SK-N-MC (cell line): ENCODE data around the gene SLC33A1.
A peak's percentile ranks its signal among the peaks of the same experiment; 100 is the strongest.

Source experiments
- DNase-seq: peaks from one replicate; pipeline ENCODE4 v3.0.0-alpha.2; 2011; ENCODE audit warnings: low read depth, low spot score
- H3K27ac ChIP-seq: fragments of 200-600 bp; sonication (generic); 2 replicates; pipeline ENCODE4 v1.5.1; 2016; ENCODE audit warnings: mixed run types
- H3K36me3 ChIP-seq: fragments of 200-600 bp; sonication (generic); 2 replicates; pipeline ENCODE4 v1.6.1; 2017; ENCODE audit warnings: antibody characterized with exemption, low read length, mixed read lengths; ENCODE audit not compliant: insufficient read depth
- H3K4me3 ChIP-seq: fragments of 200-600 bp; sonication (generic); 2 replicates; pipeline ENCODE4 v1.5.1; 2016
- H3K9ac ChIP-seq: fragments of 200-600 bp; sonication (generic); 2 replicates; pipeline ENCODE4 v1.8.0; 2017; ENCODE audit warnings: mixed run types, mixed read lengths; ENCODE audit not compliant: insufficient read length
- H3K9me3 ChIP-seq: fragments of 200-600 bp; sonication (generic); 2 replicates; pipeline ENCODE4 v1.6.1; 2017; ENCODE audit warnings: low read depth, mild to moderate bottlenecking, antibody characterized with exemption, low read length, moderate library complexity, mixed read lengths
- EZH2 ChIP-seq: fragments of 200-600 bp; sonication (generic); IDR thresholded peaks from one replicate; pipeline ENCODE4 v1.6.1; 2017; ENCODE audit warnings: antibody characterized with exemption
- FOXP2 ChIP-seq: optimal IDR thresholded peaks from 2 replicates; pipeline ENCODE3; 2011; ENCODE audit warnings: mild to moderate bottlenecking, moderate library complexity; ENCODE audit not compliant: insufficient read depth; ENCODE audit errors: extremely low read length, control extremely low read depth
- POLR2AphosphoS5 ChIP-seq: IDR thresholded peaks from 2 replicates; pipeline ENCODE4 v1.6.1; 2012; ENCODE audit warnings: mild to moderate bottlenecking, low read depth, low read length, borderline replicate concordance

SLC33A1 gene

DNA sequence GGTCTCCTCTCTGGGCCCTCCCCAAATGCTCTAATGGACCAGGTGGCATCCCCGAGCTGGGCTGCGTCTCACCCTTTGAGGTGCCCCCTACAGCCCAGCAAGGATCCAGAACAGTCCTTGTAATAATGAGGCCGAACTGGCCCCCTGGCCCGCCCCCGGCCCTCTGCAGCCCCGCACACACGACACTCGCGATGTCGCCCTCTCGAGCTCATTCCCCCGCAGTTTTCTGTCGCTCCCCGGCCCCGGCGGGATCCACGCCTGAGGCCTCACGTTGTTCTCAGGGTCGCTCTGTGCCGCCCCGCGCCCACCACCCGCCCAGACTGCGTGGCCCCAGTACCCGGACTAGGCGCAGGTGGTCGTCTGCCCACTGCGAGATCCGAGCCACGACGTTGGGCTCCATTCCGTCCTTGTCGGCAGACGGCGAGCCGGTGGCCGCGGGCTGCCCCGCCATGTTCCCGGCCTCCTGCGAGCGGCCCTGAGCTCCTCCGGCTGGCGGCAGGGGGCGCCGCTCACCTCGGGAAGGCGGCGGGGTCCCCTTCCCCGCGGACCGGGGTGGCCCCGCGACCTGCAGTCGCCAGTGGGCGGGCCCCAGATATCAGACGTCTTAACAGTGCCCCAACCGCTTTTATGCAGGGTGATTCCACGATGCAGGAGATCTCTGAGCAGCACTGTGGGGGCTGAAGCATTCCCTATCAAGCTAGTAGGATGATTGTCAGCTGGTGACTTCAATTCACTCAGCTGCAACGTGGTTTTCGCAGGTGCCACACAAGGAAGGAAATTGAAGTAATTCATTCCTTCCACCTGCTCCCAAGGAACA, 48.2 kb downstream of the SLC33A1 start, which contains the start of gene C3orf33:
Gene C3orf33 (minus strand): TSS at position 477 of the 817 bp plus-strand sequence. CDS start 26 bp downstream, at position 451.
- H3K27ac ChIP-seq, result 0 out of 2 replicates have a peak within 1 kb of the TSS, but pooled peaks have one; percentile 29
- TF ChIP-seq POLR2AphosphoS5 (peak; percentile 76; the same call in 1 of the 2 replicates), EZH2 (no peak)

DNA sequence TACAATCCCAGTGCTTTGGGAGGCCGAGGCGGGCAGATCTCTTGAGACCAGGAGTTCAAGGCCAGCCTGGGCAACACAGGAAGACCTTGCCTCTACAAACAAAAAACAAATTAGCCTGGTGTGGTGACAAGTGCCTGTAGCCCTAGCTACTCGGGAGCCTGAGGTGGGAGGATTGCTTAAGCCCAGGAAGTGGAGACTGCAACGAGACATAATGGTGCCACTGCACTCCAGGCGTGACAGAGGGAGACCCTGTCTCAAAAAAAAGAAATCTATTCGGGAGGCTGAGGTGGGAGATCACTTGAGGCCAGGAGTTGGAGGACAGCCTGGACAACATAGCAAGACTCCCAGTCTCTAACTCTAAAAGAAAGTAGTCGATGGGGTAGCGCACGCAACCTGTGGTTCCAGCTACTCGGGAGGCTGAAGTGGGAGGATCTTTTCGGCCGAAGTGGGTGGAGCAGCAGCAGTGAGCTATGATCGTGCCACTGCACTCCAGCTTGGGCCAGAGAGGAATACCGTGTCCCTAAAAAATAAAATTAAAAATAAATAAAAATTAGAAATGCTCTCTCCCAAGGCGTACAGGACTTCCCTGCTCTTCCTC, 48.9 kb downstream of the SLC33A1 start:
- peaks cover 5% of the 10 kb centered on the region for H3K36me3 ChIP-seq
- 0 out of 2 replicates have a peak, but pooled peaks cover 2% of the 10 kb centered on the region for H3K9me3 ChIP-seq
- H3K27ac ChIP-seq, result no peak overlapping the region
- peak overlapping the region; percentile 95 for H3K9ac ChIP-seq
- TF ChIP-seq FOXP2 (no peak), EZH2 (no peak), POLR2AphosphoS5 (no peak)
- peak overlapping the region; percentile 91 for H3K4me3 ChIP-seq
- DNase-seq, result no peak

More for the DNA sequence above, 48.2 kb downstream of the SLC33A1 start, which contains the start of gene C3orf33:
- Histone ChIP-seq H3K36me3 (peaks cover 5% of the 10 kb centered on the region), H3K9me3 (0 out of 2 replicates have a peak, but pooled peaks cover 2% of the 10 kb centered on the region), H3K9ac (peak within 1 kb of the TSS; percentile 95), H3K4me3 (peak within 1 kb of the TSS; percentile 91)
- DNase-seq, result no peak

DNA sequence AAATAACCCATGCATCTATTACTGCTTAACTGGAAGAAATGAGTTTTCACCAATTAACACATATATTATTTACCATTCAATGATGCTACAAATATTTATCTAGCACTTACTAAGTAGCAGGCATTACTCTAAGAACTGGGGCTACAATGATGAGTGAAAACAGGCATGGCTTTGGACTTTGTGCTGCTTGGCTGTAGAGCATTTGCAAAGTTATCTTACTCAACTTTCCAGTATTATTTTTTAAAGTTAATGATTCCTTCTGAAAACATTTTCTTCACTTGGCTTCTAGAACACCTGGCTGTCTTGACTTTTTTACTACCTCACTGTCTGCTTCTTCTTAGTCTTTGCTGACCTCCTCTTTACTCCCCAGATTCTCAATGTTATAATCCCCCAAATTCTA, 49.9 kb downstream of the SLC33A1 start:
- no peak for DNase-seq
- H3K36me3 ChIP-seq, result peaks cover 5% of the 10 kb centered on the region
- TF ChIP-seq EZH2 (no peak), FOXP2 (no peak), POLR2AphosphoS5 (no peak)

DNA sequence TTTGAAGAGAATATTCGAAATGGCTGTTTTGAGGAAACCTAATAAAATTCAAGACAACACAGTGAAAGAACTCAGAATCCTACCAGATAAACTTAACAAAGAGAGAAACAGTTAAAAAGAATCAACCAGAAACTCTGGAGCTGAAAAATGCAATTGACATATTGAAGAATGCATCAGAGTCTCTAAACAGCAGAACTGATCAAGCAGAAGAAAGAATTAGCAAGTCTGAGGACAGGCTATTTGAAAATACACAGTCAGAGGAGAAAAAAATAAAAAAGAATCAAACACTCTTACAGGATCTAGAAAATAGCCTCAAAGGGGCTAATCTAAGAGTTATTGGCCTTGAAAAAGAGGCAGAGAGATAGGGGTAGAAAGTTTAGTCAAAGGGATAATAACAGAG, 61.7 kb downstream of the SLC33A1 start:
- H3K4me3 ChIP-seq, result no peak overlapping the region
- no peak for TF ChIP-seq FOXP2
- no peak for TF ChIP-seq EZH2
- TF ChIP-seq POLR2AphosphoS5, result no peak
- H3K36me3 ChIP-seq, result peaks cover 22% of the 10 kb centered on the region; the same call in 1 of the 2 replicates
- no peak for DNase-seq
- no peak overlapping the region for H3K27ac ChIP-seq
- H3K9ac ChIP-seq, result no peak overlapping the region
- H3K9me3 ChIP-seq, result no peaks in the 10 kb centered on the region

More for the DNA sequence above, 49.9 kb downstream of the SLC33A1 start:
- Histone ChIP-seq H3K4me3 (no peak overlapping the region), H3K9ac (no peak overlapping the region), H3K9me3 (0 out of 2 replicates have a peak, but pooled peaks cover 2% of the 10 kb centered on the region), H3K27ac (no peak overlapping the region)

DNA sequence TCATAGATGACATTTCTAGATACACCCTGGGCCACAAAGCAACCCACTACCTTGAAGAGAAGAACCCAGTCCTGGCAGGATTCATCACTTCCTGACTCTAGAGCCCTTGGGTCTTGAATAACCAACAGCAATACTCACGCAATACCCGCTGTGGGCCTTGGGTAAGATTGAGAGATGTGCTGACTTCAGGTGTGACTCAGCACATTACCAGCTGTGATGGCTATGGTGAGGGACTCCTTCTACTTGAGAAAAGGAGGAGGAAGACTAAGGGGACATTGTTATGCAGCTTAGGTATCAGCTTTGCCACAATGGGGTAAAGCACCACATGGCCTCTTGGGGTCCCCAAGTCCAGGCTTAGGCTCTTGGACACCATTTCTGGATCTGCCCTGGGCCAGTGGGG, 63.0 kb downstream of the SLC33A1 start:
- H3K4me3 ChIP-seq, result no peak overlapping the region
- H3K9ac ChIP-seq, result no peak overlapping the region
- no peak overlapping the region for H3K27ac ChIP-seq
- peaks cover 19% of the 10 kb centered on the region; the same call in 1 of the 2 replicates for H3K36me3 ChIP-seq
- no peaks in the 10 kb centered on the region for H3K9me3 ChIP-seq
- DNase-seq, result no peak
- TF ChIP-seq EZH2 (no peak), POLR2AphosphoS5 (no peak)

DNA sequence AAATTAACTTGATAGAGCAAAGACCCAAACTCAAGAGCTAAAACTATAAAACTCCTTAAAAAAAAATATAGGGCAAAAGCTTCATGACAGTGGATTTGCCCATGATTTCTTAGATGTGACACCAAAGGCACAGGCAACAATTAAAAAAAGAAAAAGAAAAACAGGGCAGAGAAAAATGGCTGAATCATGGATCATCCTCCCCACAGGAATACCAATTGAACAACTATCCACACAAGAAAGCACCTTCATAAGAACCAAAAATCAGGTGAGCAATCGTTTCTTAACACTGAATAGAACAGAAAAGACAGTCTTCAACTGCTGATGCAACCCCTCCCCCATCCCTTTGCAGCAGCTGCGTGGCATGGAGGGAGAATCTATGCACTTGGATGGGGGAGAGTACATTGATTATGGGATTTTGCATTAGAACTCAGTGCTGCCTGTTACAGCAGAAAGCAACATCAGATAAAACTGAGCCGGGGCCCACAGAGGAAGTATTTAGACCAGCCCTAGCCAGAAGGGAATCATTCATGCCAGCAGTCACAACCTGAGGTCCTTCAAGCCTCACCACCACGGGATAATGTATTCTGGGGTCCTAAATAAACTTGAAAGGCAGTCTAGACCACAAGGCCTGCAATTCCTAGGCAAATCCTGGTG, 63.8 kb downstream of the SLC33A1 start:
- H3K9ac ChIP-seq, result no peak overlapping the region
- H3K36me3 ChIP-seq, result peaks cover 17% of the 10 kb centered on the region; the same call in 1 of the 2 replicates
- no peak overlapping the region for H3K27ac ChIP-seq
- no peak for TF ChIP-seq EZH2
- TF ChIP-seq POLR2AphosphoS5, result no peak
- no peak for TF ChIP-seq FOXP2
- DNase-seq, result no peak
- no peaks in the 10 kb centered on the region for H3K9me3 ChIP-seq
- no peak overlapping the region for H3K4me3 ChIP-seq

DNA sequence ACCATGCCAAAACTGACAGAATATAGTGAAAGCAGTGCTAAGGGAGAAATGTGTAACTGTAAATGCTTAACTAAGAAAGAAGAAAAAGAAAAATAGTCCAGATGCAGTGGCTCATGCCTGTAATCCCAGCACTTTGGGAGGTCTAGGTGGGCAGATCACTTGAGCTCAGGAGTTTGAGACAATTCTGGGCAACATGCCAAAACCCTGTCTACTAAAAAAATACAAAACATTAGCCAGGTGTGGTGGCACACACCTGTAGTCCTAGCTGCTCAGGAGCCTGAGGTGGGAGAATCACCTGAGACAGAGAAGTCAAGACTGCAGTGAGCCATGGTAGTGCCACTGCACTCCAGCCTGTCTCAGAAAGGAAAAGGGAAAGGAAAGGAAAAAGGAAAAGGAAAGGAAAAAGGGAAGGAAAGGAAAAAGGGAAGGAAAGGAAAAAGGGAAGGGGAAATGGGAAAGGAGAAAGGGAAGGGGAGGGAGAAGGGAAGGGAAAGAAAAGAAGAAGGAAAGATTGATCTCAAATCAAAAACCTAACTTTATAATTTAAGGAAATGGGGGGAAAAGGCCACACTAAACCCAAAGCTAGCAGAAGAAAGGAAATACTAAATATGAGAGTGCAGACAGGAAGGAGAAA, 68.4 kb downstream of the SLC33A1 start:
- DNase-seq, result no peak
- Histone ChIP-seq H3K9me3 (0 out of 2 replicates have a peak, but pooled peaks cover 5% of the 10 kb centered on the region), H3K36me3 (peaks cover 13% of the 10 kb centered on the region), H3K4me3 (no peak overlapping the region), H3K9ac (no peak overlapping the region), H3K27ac (no peak overlapping the region)
- TF ChIP-seq POLR2AphosphoS5 (no peak), EZH2 (no peak), FOXP2 (no peak)

DNA sequence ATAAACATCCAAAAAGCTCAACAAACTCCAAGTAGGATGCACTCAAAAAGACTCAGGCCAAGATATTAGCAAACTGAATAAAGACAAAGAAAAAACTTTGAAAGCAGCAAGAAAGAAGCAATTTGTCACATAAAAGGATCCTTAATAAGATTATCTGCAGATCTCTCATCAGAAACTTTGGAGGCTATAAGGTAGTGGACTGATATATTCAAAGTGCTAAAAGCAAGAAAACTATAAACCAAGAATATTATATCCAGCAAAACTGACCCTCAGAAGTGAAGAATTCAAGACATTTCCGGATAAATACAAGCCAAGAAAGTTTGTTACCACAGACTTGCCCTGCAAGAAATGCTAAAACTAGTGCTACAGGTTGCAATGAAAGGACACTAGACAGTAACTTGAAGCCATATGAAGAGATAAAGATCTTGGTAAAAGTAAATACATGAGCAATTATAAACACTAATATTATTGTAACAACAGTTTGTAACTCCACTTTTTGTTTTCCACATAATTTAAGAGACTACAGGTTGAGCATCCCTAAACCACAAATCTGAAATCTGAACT, 71.8 kb downstream of the SLC33A1 start:
- no peak for TF ChIP-seq FOXP2
- no peak for TF ChIP-seq EZH2
- TF ChIP-seq POLR2AphosphoS5, result no peak
- no peak overlapping the region for H3K27ac ChIP-seq
- no peak overlapping the region for H3K9ac ChIP-seq
- H3K9me3 ChIP-seq, result 0 out of 2 replicates have a peak, but pooled peaks cover 5% of the 10 kb centered on the region
- no peak overlapping the region for H3K4me3 ChIP-seq
- no peak for DNase-seq
- peaks cover 12% of the 10 kb centered on the region for H3K36me3 ChIP-seq
